ENCODE data around the gene PCDHGA1. TPM values are rescaled to one million over a fixed set of nuclear protein-coding genes. Genes with fewer than 3 reads are reported as not detected.
A peak's percentile ranks its signal among the peaks of the same experiment; 100 is the strongest.

Gene PCDHGA1
- total and polyA plus RNA-seq, 2 of the 4 experiments (the other 2 are of a cell fraction), result 0.90 to 0.92 TPM

DNA sequence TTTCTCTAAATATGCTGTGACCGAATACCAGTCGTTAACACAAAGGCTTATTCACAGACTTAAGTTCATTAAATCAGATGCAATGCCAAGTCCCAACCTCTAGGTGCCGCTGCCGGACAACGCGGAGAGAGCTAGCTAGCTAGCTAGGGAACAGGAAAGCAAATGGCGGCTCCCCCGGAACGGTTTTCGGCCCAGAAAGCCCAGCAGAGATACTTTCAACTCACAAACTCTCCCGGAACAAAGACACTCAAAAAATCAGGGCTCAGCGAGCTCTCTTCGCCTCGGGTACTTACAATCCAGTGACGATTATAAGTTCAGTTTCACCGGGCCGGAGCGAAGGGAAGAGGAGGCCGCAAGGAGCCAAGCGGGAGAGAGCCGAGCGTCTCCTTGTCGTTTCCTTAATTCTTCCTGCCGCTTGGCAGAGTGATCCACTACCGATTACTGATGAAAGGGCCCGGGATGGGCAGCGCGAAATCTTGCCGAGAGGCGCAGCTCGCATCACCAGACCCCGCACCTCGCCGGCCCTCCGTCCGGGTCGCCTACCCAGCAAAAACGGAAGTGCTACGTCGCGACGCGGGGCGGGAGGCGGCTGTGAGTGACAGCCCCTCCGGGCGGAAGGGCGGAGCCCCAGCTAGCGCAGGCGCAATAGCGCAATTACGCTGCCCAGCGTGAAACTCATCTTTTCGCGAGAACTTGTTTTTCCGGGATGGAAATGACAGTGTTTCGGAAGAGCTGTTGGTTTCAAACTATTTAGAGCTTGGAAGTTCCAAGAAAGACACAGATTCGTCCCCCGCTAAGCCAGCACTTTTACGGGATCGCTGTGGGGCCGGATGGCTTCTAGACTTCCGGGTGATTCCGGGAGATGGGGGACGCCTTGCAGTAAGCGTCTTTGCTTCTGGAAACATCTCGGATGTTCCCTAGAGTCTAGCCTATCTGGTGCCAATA, 9.8 kb upstream of the PCDHGA1 start, which contains the start of gene TAF7:
TAF7 (minus strand) TSS at position 560 of the 945 bp plus-strand sequence. CDS start 740 bp downstream, outside the sequence.
- in situ Hi-C loops (cut with MboI; ENCODE audit: low sequenced_read_pairs) (no loop called here), dilution Hi-C loops (cut with HindIII; ENCODE audit: low sequenced_read_pairs, unreplicated experiment) (no loop called here), intact Hi-C loops (cut with micrococcal nuclease) (no loop called here)
- Histone ChIP-seq H3K9me1 (ENCODE audit: insufficient read depth, low read length) (no peaks in the 10 kb centered on the region), H4K5ac (ENCODE audit: low read depth, low read length) (peak within 1 kb of the TSS; percentile 91), H3K23ac (ENCODE audit: low read depth, low read length) (peak within 1 kb of the TSS; percentile 64), H3K36me3 (ENCODE audit: control insufficient read depth, insufficient read depth, low read length) (peaks cover 11% of the 10 kb centered on the region), H2BK120ac (ENCODE audit: low read depth, low read length) (peak within 1 kb of the TSS; percentile 40; the same call in 1 of the 2 replicates), H3K4me3 (ENCODE audit: insufficient read depth, low read depth, low read length) (peak within 1 kb of the TSS; percentile 66), H3K27me3 (ENCODE audit: control insufficient read depth, insufficient read depth, low read length) (no peaks in the 10 kb centered on the region), H3K4me1 (ENCODE audit: control insufficient read depth, insufficient read depth, low read length) (no peaks in the 10 kb centered on the region), H3K14ac (replicated peaks; ENCODE audit: low read depth, low read length) (peak within 1 kb of the TSS; percentile 93), H4K91ac (ENCODE audit: insufficient read depth, low read depth, low read length) (peak within 1 kb of the TSS; percentile 83), H3K56ac (ENCODE audit: extremely low read depth, insufficient read depth, low read length) (peak within 1 kb of the TSS; percentile 85; the same call in 1 of the 2 replicates), H4K8ac (ENCODE audit: low read depth in 2 of 2, low read length in 2 of 2) (peak within 1 kb of the TSS; percentile 92 to 96), H3K4ac (ENCODE audit: low read depth, low read length) (peak within 1 kb of the TSS; percentile 89), H3K9me3 (ENCODE audit: control insufficient read depth, insufficient read depth, low read length) (peaks cover 41% of the 10 kb centered on the region), H4K20me1 (ENCODE audit: insufficient read depth, low read length) (peaks cover 7% of the 10 kb centered on the region; the same call in 1 of the 2 replicates), H2AK9ac (replicated peaks; ENCODE audit: low read depth, low read length, poor library complexity) (peak within 1 kb of the TSS; percentile 59), H3K4me2 (ENCODE audit: low read depth, low read length) (peak within 1 kb of the TSS; percentile 64), H3K79me1 (ENCODE audit: low read depth in 1 of 2, low read length in 2 of 2) (peaks cover 10 to 17% of the 10 kb centered on the region in 2 experiments), H3K9ac (ENCODE audit: low read depth, low read length) (peak within 1 kb of the TSS; percentile 72), H2BK15ac (ENCODE audit: low read depth, low read length) (no peak within 1 kb of the TSS), H2AFZ (replicated peaks; ENCODE audit: low read length, poor library complexity) (peak within 1 kb of the TSS; percentile 97), H2BK5ac (ENCODE audit: low read depth, low read length, poor library complexity, severe bottlenecking) (peak within 1 kb of the TSS; percentile 67), H2BK20ac (ENCODE audit: low read depth, low read length) (no peak within 1 kb of the TSS; the same call in 1 of the 2 replicates), H2AK5ac (ENCODE audit: low read depth, low read length) (no peak within 1 kb of the TSS), H3K18ac (ENCODE audit: low read depth, low read length) (peak within 1 kb of the TSS; percentile 66), H3K27ac (ENCODE audit: insufficient read depth, low read length) (peak within 1 kb of the TSS; percentile 80)
- DNase-seq, result peak; percentile 92
- CTCF ChIA-PET, result interaction anchor here (0.8 to 1.7 kb wide), 10 partner anchors 40 to 310 kb away, joined by 3 to 7 read pairs (median 4); partner anchors contain the start of genes PCDHGA10 and PCDHGA11
- POLR2A ChIA-PET (ENCODE audit: unreplicated experiment), result interaction anchor here (0.7 kb wide), 1 partner anchor 244 kb away, joined by 3 read pairs; no protein-coding TSS in a partner anchor
- ATAC-seq (ENCODE audit: low read depth), result peak; percentile 96
- WGBS, 2 experiments (ENCODE audit: extremely low coverage in 2 of 2, insufficient read length in 1 of 2), result 1% methylated on average over 41 of the region's 67 CpGs; no CpG with 5 or more reads in 1 of the 2 experiments
- BruUV-seq (replicated peaks), result TSS peak; percentile 81
- TF ChIP-seq FOS (IDR thresholded peaks at IDR 0.05; ENCODE audit: low read depth, low read length), result no peak
- TF ChIP-seq CHD1 (IDR thresholded peaks at IDR 0.05; ENCODE audit: low read depth, low read length), result peak; percentile 88; the same call in 1 of the 2 replicates
- TF ChIP-seq NFE2L2 (IDR thresholded peaks at IDR 0.05; ENCODE audit: low read depth, low read length), result no peak
- peak; percentile 97 for TF ChIP-seq POLR2A (IDR thresholded peaks at IDR 0.05; ENCODE audit: low read depth, low read length)
- TF ChIP-seq SMC3 (IDR thresholded peaks at IDR 0.05; ENCODE audit: low read depth, low read length), result no peak
- no peak for TF ChIP-seq CEBPB (IDR thresholded peaks at IDR 0.05; ENCODE audit: low read depth, low read length)
- TF ChIP-seq MXI1 (IDR thresholded peaks at IDR 0.05; ENCODE audit: borderline replicate concordance, low read depth, low read length), result no peak
- TF ChIP-seq MAFK (IDR thresholded peaks at IDR 0.05; ENCODE audit: low read depth, low read length), result 0 out of 2 replicates have a peak, but pooled peaks have one; percentile 30
- peak; percentile 47 for TF ChIP-seq RAD21 (IDR thresholded peaks at IDR 0.05; ENCODE audit: low read length)
- TF ChIP-seq, protein P1, sequence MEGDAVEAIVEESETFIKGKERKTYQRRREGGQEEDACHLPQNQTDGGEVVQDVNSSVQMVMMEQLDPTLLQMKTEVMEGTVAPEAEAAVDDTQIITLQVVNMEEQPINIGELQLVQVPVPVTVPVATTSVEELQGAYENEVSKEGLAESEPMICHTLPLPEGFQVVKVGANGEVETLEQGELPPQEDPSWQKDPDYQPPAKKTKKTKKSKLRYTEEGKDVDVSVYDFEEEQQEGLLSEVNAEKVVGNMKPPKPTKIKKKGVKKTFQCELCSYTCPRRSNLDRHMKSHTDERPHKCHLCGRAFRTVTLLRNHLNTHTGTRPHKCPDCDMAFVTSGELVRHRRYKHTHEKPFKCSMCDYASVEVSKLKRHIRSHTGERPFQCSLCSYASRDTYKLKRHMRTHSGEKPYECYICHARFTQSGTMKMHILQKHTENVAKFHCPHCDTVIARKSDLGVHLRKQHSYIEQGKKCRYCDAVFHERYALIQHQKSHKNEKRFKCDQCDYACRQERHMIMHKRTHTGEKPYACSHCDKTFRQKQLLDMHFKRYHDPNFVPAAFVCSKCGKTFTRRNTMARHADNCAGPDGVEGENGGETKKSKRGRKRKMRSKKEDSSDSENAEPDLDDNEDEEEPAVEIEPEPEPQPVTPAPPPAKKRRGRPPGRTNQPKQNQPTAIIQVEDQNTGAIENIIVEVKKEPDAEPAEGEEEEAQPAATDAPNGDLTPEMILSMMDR (conservative IDR thresholded peaks at IDR 0.05; ENCODE audit: low read depth, low read length), result peak; percentile 86
- no peak for TF ChIP-seq BHLHE40 (IDR thresholded peaks at IDR 0.05; ENCODE audit: low read depth, low read length)
- no peak for TF ChIP-seq RCOR1 (IDR thresholded peaks at IDR 0.05; ENCODE audit: insufficient replicate concordance, low read length)
- no peak for TF ChIP-seq USF2 (IDR thresholded peaks at IDR 0.05; ENCODE audit: low read depth, low read length)
